C4-2B (cell line): ENCODE results near the gene MYLK.

Source experiments
- H3K27ac ChIP-seq: fragments of 450-650 bp; 2 replicates; pipeline ENCODE4 v1.5.1; 2017
- ZFX ChIP-seq: fragments of 450-650 bp; IDR thresholded peaks from 2 replicates; pipeline ENCODE4 v1.6.1; 2017
- TF ChIP-seq, protein P1 (sequence below): fragments of 450-650 bp; conservative IDR thresholded peaks from 2 replicates; pipeline ENCODE4 v1.5.1; 2017; ENCODE audit warnings: mild to moderate bottlenecking

The MYLK gene

DNA sequence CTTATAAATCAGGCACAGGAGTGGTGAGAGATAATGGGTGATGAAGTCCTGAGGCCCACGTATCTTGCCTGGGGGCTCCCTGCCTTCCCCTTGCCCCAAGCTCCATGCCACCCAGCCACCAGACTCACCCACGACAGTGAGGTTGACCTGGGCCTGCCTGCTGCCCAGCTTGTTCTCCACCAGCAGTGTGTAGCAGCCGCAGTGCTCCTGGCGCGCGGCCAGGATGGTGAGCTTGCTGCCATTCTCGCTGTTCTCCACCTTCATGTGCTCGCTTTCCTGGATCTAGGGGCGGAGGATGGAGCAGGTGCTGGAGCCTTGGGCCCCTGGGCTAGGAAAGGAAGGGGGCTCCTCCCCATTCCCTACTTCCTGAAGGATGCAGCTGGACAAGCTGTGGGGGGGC is 220.2 kb downstream of the MYLK start:
- TF ChIP-seq, protein P1, sequence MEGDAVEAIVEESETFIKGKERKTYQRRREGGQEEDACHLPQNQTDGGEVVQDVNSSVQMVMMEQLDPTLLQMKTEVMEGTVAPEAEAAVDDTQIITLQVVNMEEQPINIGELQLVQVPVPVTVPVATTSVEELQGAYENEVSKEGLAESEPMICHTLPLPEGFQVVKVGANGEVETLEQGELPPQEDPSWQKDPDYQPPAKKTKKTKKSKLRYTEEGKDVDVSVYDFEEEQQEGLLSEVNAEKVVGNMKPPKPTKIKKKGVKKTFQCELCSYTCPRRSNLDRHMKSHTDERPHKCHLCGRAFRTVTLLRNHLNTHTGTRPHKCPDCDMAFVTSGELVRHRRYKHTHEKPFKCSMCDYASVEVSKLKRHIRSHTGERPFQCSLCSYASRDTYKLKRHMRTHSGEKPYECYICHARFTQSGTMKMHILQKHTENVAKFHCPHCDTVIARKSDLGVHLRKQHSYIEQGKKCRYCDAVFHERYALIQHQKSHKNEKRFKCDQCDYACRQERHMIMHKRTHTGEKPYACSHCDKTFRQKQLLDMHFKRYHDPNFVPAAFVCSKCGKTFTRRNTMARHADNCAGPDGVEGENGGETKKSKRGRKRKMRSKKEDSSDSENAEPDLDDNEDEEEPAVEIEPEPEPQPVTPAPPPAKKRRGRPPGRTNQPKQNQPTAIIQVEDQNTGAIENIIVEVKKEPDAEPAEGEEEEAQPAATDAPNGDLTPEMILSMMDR, result no peak
- TF ChIP-seq ZFX, result no peak
- H3K27ac ChIP-seq, result no peak overlapping the region

GRCh38 chr3:123661973-123662372 is 222.2 kb downstream of the MYLK start:
- TF ChIP-seq, protein P1, result no peak
- no peak for TF ChIP-seq ZFX
- H3K27ac ChIP-seq, result no peak overlapping the region

GRCh38 chr3:123660900-123661299 is 223.2 kb downstream of the MYLK start:
- TF ChIP-seq ZFX, result no peak
- TF ChIP-seq, protein P1, result no peak
- H3K27ac ChIP-seq, result no peak overlapping the region

- TF ChIP-seq ZFX, result no peak
- TF ChIP-seq, protein P1, result no peak
- no peak overlapping the region for H3K27ac ChIP-seq
Observed at GRCh38 chr3:123660141-123660675, 223.9 kb downstream of the MYLK start.

DNA sequence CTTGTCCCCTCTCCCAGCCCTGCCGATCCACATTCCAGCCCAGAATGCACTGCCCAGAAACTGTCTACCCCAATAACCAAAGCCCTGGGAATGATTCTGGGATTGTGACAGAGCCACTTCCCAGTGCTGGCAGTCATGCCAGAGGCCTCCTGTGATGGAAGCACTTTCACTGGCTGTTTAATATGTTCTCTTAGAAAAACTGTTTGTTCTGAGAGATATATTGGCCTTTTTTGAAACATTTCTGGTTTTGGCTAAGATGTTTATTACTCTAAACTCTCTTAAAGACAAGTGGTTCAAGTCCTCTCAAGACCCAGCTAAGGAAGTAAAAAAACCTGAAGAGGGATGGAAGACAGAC is 225.3 kb downstream of the MYLK start:
- no peak overlapping the region for H3K27ac ChIP-seq
- TF ChIP-seq, protein P1, result no peak
- no peak for TF ChIP-seq ZFX

DNA sequence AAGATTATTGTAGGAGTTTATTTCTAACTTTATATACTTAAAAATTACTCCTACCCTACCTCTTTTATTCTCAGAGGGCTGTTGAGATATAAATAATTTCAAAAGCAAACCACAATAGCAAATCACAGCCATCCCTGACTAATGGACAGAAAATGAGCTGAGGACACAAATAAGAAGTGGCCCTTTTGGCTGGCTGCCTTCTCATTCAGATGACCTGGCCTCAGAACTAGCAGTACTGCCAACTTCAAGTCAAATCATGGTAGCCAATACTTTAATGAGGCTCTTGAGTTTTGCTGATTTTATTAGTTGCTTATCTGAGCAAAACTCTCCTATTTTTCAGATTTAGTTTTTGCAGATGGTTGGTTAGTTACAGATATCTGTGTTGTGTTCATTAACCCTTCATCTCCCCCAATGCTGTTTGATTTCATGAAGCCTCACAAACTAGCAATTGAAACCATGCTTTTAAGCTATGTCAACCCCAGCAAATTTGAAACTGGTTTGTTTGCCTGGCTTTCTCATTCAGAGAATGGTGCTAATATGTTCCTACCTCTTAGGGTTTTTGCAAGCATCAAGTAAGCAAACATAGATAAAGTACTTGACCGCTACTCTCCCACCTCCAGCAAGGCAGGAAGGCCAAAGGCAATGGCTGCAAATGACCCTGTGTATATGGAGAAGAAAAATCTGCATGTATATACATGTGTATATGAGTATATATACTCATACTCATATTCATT is 225.8 kb downstream of the MYLK start:
- TF ChIP-seq, protein P1, result no peak
- no peak for TF ChIP-seq ZFX
- no peak overlapping the region for H3K27ac ChIP-seq

DNA sequence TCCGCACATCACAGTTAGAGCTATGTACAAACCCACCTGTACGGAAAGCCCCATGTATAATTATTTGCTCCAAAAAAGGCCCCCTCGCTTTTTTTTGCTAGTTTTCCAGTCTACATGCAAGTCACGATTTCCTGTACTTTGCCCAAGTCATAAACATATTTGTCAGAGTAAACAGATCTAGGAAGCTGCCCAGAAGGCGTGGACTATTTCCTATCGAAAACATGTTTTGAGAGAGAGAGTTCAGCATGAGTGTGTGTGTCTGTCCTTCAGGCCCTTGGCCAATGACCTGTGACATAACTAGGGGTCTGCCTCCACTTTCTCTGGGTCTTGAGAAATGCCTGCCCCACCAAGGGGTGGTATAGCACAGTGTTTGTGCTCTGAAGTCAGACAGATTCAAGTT is 226.6 kb downstream of the MYLK start:
- TF ChIP-seq ZFX, result no peak
- TF ChIP-seq, protein P1, result no peak
- H3K27ac ChIP-seq, result no peak overlapping the region
